Mesenchymal stem cell (in vitro differentiated cells and primary cell): ENCODE measurements around the gene LCE2C.

Experiments used
- DNase-seq: peaks from one replicate; pipeline ENCODE4 v3.0.0-alpha.2; 2013
- H2AFZ ChIP-seq: one replicate; pipeline ENCODE4 v1.6.1; 2013; ENCODE audit warnings: low read depth, mild to moderate bottlenecking, control low read depth, inconsistent platforms, low read length, moderate library complexity
- H2AK5ac ChIP-seq: 2 replicates; pipeline ENCODE4 v1.6.1; 2013; ENCODE audit warnings: low read length, moderate library complexity, mild to moderate bottlenecking, inconsistent platforms; ENCODE audit not compliant: severe bottlenecking
- H2BK120ac ChIP-seq: one replicate; pipeline ENCODE4 v1.6.1; 2013; ENCODE audit warnings: low read depth, mild to moderate bottlenecking, inconsistent platforms, low read length, moderate library complexity
- H2BK12ac ChIP-seq, 2 experiments: one replicate each; pipeline ENCODE4 v1.6.1; 2013; ENCODE audit warnings: inconsistent platforms in 2 of 2, low read length in 2 of 2, mild to moderate bottlenecking in 2 of 2, moderate library complexity in 2 of 2, control low read depth in 1 of 2
- H2BK15ac ChIP-seq: one replicate; pipeline ENCODE4 v1.6.1; 2013; ENCODE audit warnings: mild to moderate bottlenecking, low read depth, inconsistent platforms; ENCODE audit not compliant: poor library complexity, severe bottlenecking
- H2BK5ac ChIP-seq: 2 replicates; pipeline ENCODE4 v1.6.1; 2013; ENCODE audit warnings: low read depth, mild to moderate bottlenecking, low read length, control low read depth, inconsistent platforms; ENCODE audit not compliant: poor library complexity, severe bottlenecking
- H3K14ac ChIP-seq, 2 experiments: one replicate each; pipeline ENCODE4 v1.6.1; 2013; ENCODE audit warnings: inconsistent platforms in 2 of 2, low read length in 2 of 2, control low read depth in 1 of 2, mild to moderate bottlenecking in 1 of 2, moderate library complexity in 1 of 2
- H3K18ac ChIP-seq, 2 experiments: one replicate each; pipeline ENCODE4 v1.6.1; 2013; ENCODE audit warnings: inconsistent platforms in 2 of 2, low read length in 2 of 2, control low read depth in 1 of 2, low read depth in 1 of 2, mild to moderate bottlenecking in 1 of 2
- H3K23ac ChIP-seq, 2 experiments: one replicate each; pipeline ENCODE4 v1.6.1; 2013; ENCODE audit warnings: inconsistent platforms in 2 of 2, low read length in 2 of 2, mild to moderate bottlenecking in 2 of 2, moderate library complexity in 2 of 2, control low read depth in 1 of 2
- H3K27ac ChIP-seq: 2 replicates; pipeline ENCODE4 v1.5.1; 2013; ENCODE audit warnings: mild to moderate bottlenecking, moderate library complexity, low read length, control low read depth, inconsistent platforms; ENCODE audit not compliant: poor library complexity, severe bottlenecking
- H3K27me3 ChIP-seq, 2 experiments: 2 replicates each; pipeline versions ENCODE4 v1.6.1 to v1.7.0; 2013; ENCODE audit warnings: low read length in 2 of 2, mild to moderate bottlenecking in 2 of 2, moderate library complexity in 2 of 2, control low read depth in 1 of 2, inconsistent platforms in 1 of 2; ENCODE audit not compliant: control insufficient read depth in 1 of 2, insufficient read depth in 1 of 2
- H3K36me3 ChIP-seq, 2 experiments: 2 replicates each; pipeline versions ENCODE4 v1.6.1 to v1.7.0; 2013; ENCODE audit warnings: low read length in 2 of 2, control low read depth in 1 of 2, inconsistent platforms in 1 of 2, low read depth in 1 of 2, mild to moderate bottlenecking in 1 of 2; ENCODE audit not compliant: insufficient read depth in 2 of 2, control insufficient read depth in 1 of 2
- H3K4ac ChIP-seq, 2 experiments: one replicate each; pipeline ENCODE4 v1.6.1; 2013; ENCODE audit warnings: inconsistent platforms in 2 of 2, low read length in 2 of 2, mild to moderate bottlenecking in 2 of 2, moderate library complexity in 2 of 2, control low read depth in 1 of 2, low read depth in 1 of 2
- H3K4me1 ChIP-seq: 2 replicates; pipeline ENCODE4 v1.6.1; 2013; ENCODE audit warnings: low read depth, low read length, control low read depth; ENCODE audit not compliant: control insufficient read depth, insufficient read depth
- H3K4me2 ChIP-seq: 2 replicates; pipeline ENCODE4 v1.6.1; 2013; ENCODE audit warnings: low read length, mild to moderate bottlenecking, inconsistent platforms; ENCODE audit not compliant: poor library complexity, severe bottlenecking
- H3K4me3 ChIP-seq, 2 experiments: 2 replicates each; pipeline versions ENCODE4 v1.5.1 to v1.7.0; 2013; ENCODE audit warnings: low read length in 2 of 2, mild to moderate bottlenecking in 2 of 2, control low read depth in 1 of 2, low read depth in 1 of 2; ENCODE audit not compliant: insufficient read depth in 1 of 2
- H3K79me1 ChIP-seq: replicated peaks from 2 replicates; pipeline ENCODE4 v1.6.1; 2013; ENCODE audit warnings: mild to moderate bottlenecking, control low read depth, low read length, inconsistent platforms; ENCODE audit not compliant: poor library complexity, severe bottlenecking
- H3K9ac ChIP-seq: 2 replicates; pipeline ENCODE4 v1.7.0; 2013; ENCODE audit warnings: mild to moderate bottlenecking, low read length, moderate library complexity
- H3K9me3 ChIP-seq: 2 replicates; pipeline ENCODE4 v1.7.0; 2013; ENCODE audit warnings: mild to moderate bottlenecking, low read length; ENCODE audit not compliant: control insufficient read depth
- H4K8ac ChIP-seq: one replicate; pipeline ENCODE4 v1.6.1; 2013; ENCODE audit warnings: inconsistent platforms, mild to moderate bottlenecking, low read length, moderate library complexity
- H4K91ac ChIP-seq: one replicate; pipeline ENCODE4 v1.6.1; 2013; ENCODE audit warnings: mild to moderate bottlenecking, low read length, inconsistent platforms
- WGBS: methylation state at CpG from one replicate; pipeline ENCODE4 v1.1.7; 2013; ENCODE audit warnings: mixed read lengths; 5-methylcytosine and 5-hydroxymethylcytosine counted together

The LCE2C gene

GRCh38 chr1:152656459-152656858 is 18.6 kb upstream of the LCE2C start:
- no peak overlapping the region for H4K8ac ChIP-seq
- H3K14ac ChIP-seq = no peak overlapping the region
- no peak overlapping the region for H3K4me3 ChIP-seq
- H3K4me1 ChIP-seq = no peaks in the 10 kb centered on the region
- H2BK120ac ChIP-seq = no peak overlapping the region
- WGBS = 100% methylated on average over 1 of the region's 2 CpGs
- no peak overlapping the region for H3K27ac ChIP-seq
- H2BK12ac ChIP-seq = no peak overlapping the region
- no peak overlapping the region for H2BK5ac ChIP-seq
- no peak overlapping the region for H3K18ac ChIP-seq
- H2AFZ ChIP-seq = no peak overlapping the region
- no peaks in the 10 kb centered on the region for H3K9me3 ChIP-seq
- no peak overlapping the region for H3K9ac ChIP-seq
- no peaks in the 10 kb centered on the region for H3K36me3 ChIP-seq
- no peak overlapping the region for H3K23ac ChIP-seq
- H3K4me2 ChIP-seq = no peak overlapping the region
- H3K27me3 ChIP-seq = no peaks in the 10 kb centered on the region
- no peaks in the 10 kb centered on the region for H3K79me1 ChIP-seq
- no peak overlapping the region for H3K4ac ChIP-seq
- no peak overlapping the region for H2AK5ac ChIP-seq
- no peak overlapping the region for H4K91ac ChIP-seq
- H2BK15ac ChIP-seq = no peak overlapping the region
- DNase-seq = no peak

- Histone ChIP-seq H3K79me1 (no peaks in the 10 kb centered on the region), H3K9ac (no peak overlapping the region), H3K4me1 (no peaks in the 10 kb centered on the region), H4K8ac (no peak overlapping the region), H3K4ac (no peak overlapping the region), H2BK120ac (no peak overlapping the region), H4K91ac (no peak overlapping the region), H3K18ac (no peak overlapping the region), H3K23ac (no peak overlapping the region), H2BK5ac (no peak overlapping the region), H3K27ac (no peak overlapping the region), H2BK12ac (no peak overlapping the region), H2AK5ac (no peak overlapping the region), H2AFZ (no peak overlapping the region), H3K4me3 (no peak overlapping the region), H3K9me3 (no peaks in the 10 kb centered on the region), H3K27me3 (no peaks in the 10 kb centered on the region), H3K14ac (no peak overlapping the region), H2BK15ac (no peak overlapping the region), H3K4me2 (no peak overlapping the region), H3K36me3 (no peaks in the 10 kb centered on the region)
- WGBS = 70% methylated on average over 2 of the region's 4 CpGs
- no peak for DNase-seq
These were observed 17.4 kb upstream of the LCE2C start for GRCh38 chr1:152657677-152658076.

DNA sequence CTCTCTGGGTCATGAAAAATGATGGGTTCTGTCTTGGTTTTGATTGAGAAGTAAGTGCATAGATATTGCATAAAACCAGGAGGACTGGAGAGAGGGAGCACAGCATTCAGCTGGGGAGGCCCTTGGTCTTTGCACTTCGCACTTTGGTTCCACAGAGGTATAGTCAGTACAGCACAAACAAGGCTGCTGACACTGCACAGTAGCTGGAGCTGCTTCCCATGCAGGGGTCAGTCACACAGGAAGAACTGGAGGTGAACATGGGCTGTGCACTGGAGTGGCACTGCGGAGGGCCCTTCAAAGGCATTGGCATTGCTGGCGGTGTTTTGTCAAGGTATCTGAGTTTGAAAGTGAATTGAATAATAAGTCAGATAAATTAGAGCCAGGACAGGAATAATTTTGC is 16.4 kb upstream of the LCE2C start:
- H3K9ac ChIP-seq = no peak overlapping the region
- H3K79me1 ChIP-seq = no peaks in the 10 kb centered on the region
- H3K4me3 ChIP-seq = no peak overlapping the region
- H3K4ac ChIP-seq = no peak overlapping the region
- H2BK5ac ChIP-seq = no peak overlapping the region
- no peaks in the 10 kb centered on the region for H3K9me3 ChIP-seq
- no peak for DNase-seq
- H2AK5ac ChIP-seq = no peak overlapping the region
- no peak overlapping the region for H2BK120ac ChIP-seq
- no peaks in the 10 kb centered on the region for H3K4me1 ChIP-seq
- H3K18ac ChIP-seq = no peak overlapping the region
- H2AFZ ChIP-seq = no peak overlapping the region
- H3K14ac ChIP-seq = no peak overlapping the region
- H3K23ac ChIP-seq = no peak overlapping the region
- H2BK12ac ChIP-seq = no peak overlapping the region
- no peak overlapping the region for H4K91ac ChIP-seq
- no peak overlapping the region for H2BK15ac ChIP-seq
- H3K4me2 ChIP-seq = no peak overlapping the region
- H4K8ac ChIP-seq = no peak overlapping the region
- no peak overlapping the region for H3K27ac ChIP-seq
- 62% methylated on average over 2 of the region's 3 CpGs for WGBS
- H3K27me3 ChIP-seq = no peaks in the 10 kb centered on the region
- no peaks in the 10 kb centered on the region for H3K36me3 ChIP-seq

- H2BK5ac ChIP-seq = no peak within 1 kb of the TSS
- H3K79me1 ChIP-seq = no peaks in the 10 kb centered on the region
- H2AK5ac ChIP-seq = no peak within 1 kb of the TSS
- H3K36me3 ChIP-seq = no peaks in the 10 kb centered on the region
- no peak within 1 kb of the TSS for H3K27ac ChIP-seq
- H3K4ac ChIP-seq = no peak within 1 kb of the TSS
- no peak within 1 kb of the TSS for H3K9ac ChIP-seq
- no peak within 1 kb of the TSS for H3K18ac ChIP-seq
- H2AFZ ChIP-seq = no peak within 1 kb of the TSS
- H3K23ac ChIP-seq = no peak within 1 kb of the TSS
- no peak within 1 kb of the TSS for H4K8ac ChIP-seq
- H3K27me3 ChIP-seq = no peaks in the 10 kb centered on the region
- WGBS = 32% methylated on average over 3 of the region's 3 CpGs
- no peaks in the 10 kb centered on the region for H3K4me1 ChIP-seq
- no peak within 1 kb of the TSS for H4K91ac ChIP-seq
- no peak within 1 kb of the TSS for H2BK15ac ChIP-seq
- DNase-seq = no peak
- H3K9me3 ChIP-seq = no peaks in the 10 kb centered on the region
- no peak within 1 kb of the TSS for H3K4me3 ChIP-seq
- no peak within 1 kb of the TSS for H2BK120ac ChIP-seq
- no peak within 1 kb of the TSS for H3K14ac ChIP-seq
- H3K4me2 ChIP-seq = no peak within 1 kb of the TSS
- no peak within 1 kb of the TSS for H2BK12ac ChIP-seq
These were observed 12.0 kb upstream of the LCE2C start, which contains the start of gene LCE2D for GRCh38 chr1:152663098-152663497. Gene LCE2D, plus strand, starts transcription at chr1:152663380. Its CDS starts 726 bp downstream, at chr1:152664106.
